Right lobe of liver (tissue), 6 donors: ENCODE data around the gene PLIN4. TPM values are rescaled to one million over a fixed set of nuclear protein-coding genes. Genes with fewer than 3 reads are reported as not detected.
A peak's percentile ranks its signal among the peaks of the same experiment; 100 is the strongest.
"Not testable (repeated sequence)": the region's sequence is repeated elsewhere in the genome, so short reads cannot be mapped to it uniquely, and the experiment has no call there.

Experiments
- ATAC-seq, 4 donors: fragments of 200-7000 bp; cut with Tn5 transposase; one replicate each; pipeline ENCODE4 v1.9.1; 2020; ENCODE audit warnings: mild to moderate bottlenecking in 4 of 4, moderate library complexity in 4 of 4
- DNase-seq, 3 donors: peaks; one replicate each; pipeline ENCODE4 v3.0.0-alpha.2; 2020
- H3K27ac ChIP-seq, 3 donors: fragments of 200-600 bp; one replicate each; pipeline ENCODE4 v1.8.0; 2022
- H3K27me3 ChIP-seq, 2 donors: fragments of 200-600 bp; one replicate each; pipeline ENCODE4 v1.8.0; 2022
- H3K36me3 ChIP-seq, 4 donors: fragments of 200-600 bp; sonication (generic) in 1 of 4; one replicate each; pipeline versions ENCODE4 v1.5.1 to v1.8.0; 2017 to 2022; ENCODE audit warnings: control low read depth in 1 of 4
- H3K4me1 ChIP-seq, 4 donors: fragments of 200-600 bp; sonication (generic) in 1 of 4; one replicate each; pipeline versions ENCODE4 v1.5.1 to v1.8.0; 2017 to 2022; ENCODE audit warnings: control low read depth in 1 of 4
- H3K4me3 ChIP-seq, 3 donors: fragments of 200-600 bp; one replicate each; pipeline ENCODE4 v1.8.0; 2022
- H3K9me3 ChIP-seq, 4 donors: fragments of 200-600 bp; sonication (generic) in 1 of 4; one replicate each; pipeline versions ENCODE4 v1.5.1 to v1.8.0; 2017 to 2022; ENCODE audit warnings: control low read depth in 1 of 4
- CTCF ChIP-seq, 4 donors: fragments of 200-600 bp in 3 of 4; fragments of 450-650 bp in 1 of 4; IDR thresholded peaks; one replicate each; pipeline versions ENCODE4 v1.5.1 to v1.8.0; 2016 to 2022; ENCODE audit warnings: antibody characterized with exemption in 4 of 4, mild to moderate bottlenecking in 2 of 4
- POLR2A ChIP-seq: fragments of 450-650 bp; IDR thresholded peaks from one replicate; pipeline ENCODE4 v1.6.1; 2017; ENCODE audit warnings: antibody characterized with exemption, mild to moderate bottlenecking
- WGBS: methylation state at CpG from one replicate; pipeline ENCODE4 v1.1.6; 2018; ENCODE audit warnings: low coverage, low lambda C conversion rate; ENCODE audit not compliant: insufficient coverage; ENCODE audit errors: missing lambda C conversion rate; 5-methylcytosine and 5-hydroxymethylcytosine counted together
- intact Hi-C, 2 donors: fragments of 100-400 bp; cut with DNase I; formaldehyde crosslinking; loops; one replicate each; pipeline versions ENCODE4 v1.11.2 to v1.14.1; 2022
- total RNA-seq, 6 experiments: library from RNA; depleted of rRNA in 2 of 6; stranded (reverse); fragments of >200 nt in 2 of 6; fragmentation: NEBNext Ultra II Directional in 3 of 6; extraction: Animal tissue kit (Norgen Biotek cat#: 25700) in 3 of 6; gene quantifications; one replicate each; pipeline versions ENCODE4 v1.1.0 to v1.2.4, GENCODE V29; 2016 to 2023
- donor health status: DM: no; HTN: yes; CAD: no.
- donor health status: DM: no; HTN: no; CAD: no.
- donor health status: DM: no; HTN: no; CAD: no.
- donor health status: DM: no; HTN: yes; CAD: no.
- donor health status: DM: no; HTN: yes; CAD: no.

The PLIN4 gene
- total RNA-seq, 6 experiments from 2014 or later, result 28.4 to 51.2 (median 39.3) TPM

GRCh38 chr19:4533334-4533733 lies 15.0 kb upstream of the PLIN4 start:
- ATAC-seq, result no peak
- H3K27ac ChIP-seq, result no peak overlapping the region
- intact Hi-C loops, result no loop called here

GRCh38 chr19:4531562-4532165 lies 13.4 kb upstream of the PLIN4 start:
- peaks cover 0 to 10% (median 0%) of the 10 kb centered on the region in 4 donors for H3K36me3 ChIP-seq
- H3K27me3 ChIP-seq, result no peaks in the 10 kb centered on the region
- H3K4me3 ChIP-seq, result no peak overlapping the region
- DNase-seq, result peak; percentile 70 to 83 (median 77)
- ATAC-seq, result peak; percentile 8 to 40 (median 33)
- no peak for TF ChIP-seq CTCF (IDR thresholded peaks at IDR 0.05)
- TF ChIP-seq POLR2A, result no peak
- H3K27ac ChIP-seq, result peak overlapping the region in 1 of 3 donors; percentile 27
- intact Hi-C loops, result no loop called here
- WGBS, result 25% methylated on average over 7 of the region's 28 CpGs
- no peaks in the 10 kb centered on the region for H3K9me3 ChIP-seq
- peaks cover 0 to 32% (median 0%) of the 10 kb centered on the region in 4 donors for H3K4me1 ChIP-seq

More at GRCh38 chr19:4533334-4533733, 15.0 kb upstream of the PLIN4 start:
- H3K4me1 ChIP-seq, result peaks cover 0 to 35% (median 0%) of the 10 kb centered on the region in 4 donors
- H3K36me3 ChIP-seq, result peaks cover 0 to 9% (median 3%) of the 10 kb centered on the region in 4 donors
- H3K9me3 ChIP-seq, result no peaks in the 10 kb centered on the region
- WGBS, result 64% methylated on average over 4 of the region's 9 CpGs
- H3K4me3 ChIP-seq, result no peak overlapping the region
- no peak for DNase-seq
- H3K27me3 ChIP-seq, result no peaks in the 10 kb centered on the region
- TF ChIP-seq POLR2A (no peak), CTCF (IDR thresholded peaks at IDR 0.05) (no peak)

GRCh38 chr19:4529924-4530522 lies 11.7 kb upstream of the PLIN4 start:
- no peaks in the 10 kb centered on the region for H3K9me3 ChIP-seq
- peaks cover 0 to 17% (median 0%) of the 10 kb centered on the region in 4 donors for H3K4me1 ChIP-seq
- 90% methylated on average over 8 of the region's 14 CpGs for WGBS
- no peak overlapping the region for H3K27ac ChIP-seq
- H3K36me3 ChIP-seq, result peaks cover 0 to 10% (median under 1%) of the 10 kb centered on the region in 4 donors
- DNase-seq (no peak), ATAC-seq (no peak)
- no peaks in the 10 kb centered on the region for H3K27me3 ChIP-seq
- H3K4me3 ChIP-seq, result no peak overlapping the region
- intact Hi-C loops, result no loop called here
- TF ChIP-seq POLR2A, result no peak
- no peak for TF ChIP-seq CTCF (IDR thresholded peaks at IDR 0.05)

- no peak for ATAC-seq
- Histone ChIP-seq H3K36me3 (peaks cover 0 to 10% (median 1%) of the 10 kb centered on the region in 4 donors), H3K4me3 (no peak overlapping the region), H3K9me3 (no peaks in the 10 kb centered on the region), H3K27ac (no peak overlapping the region), H3K4me1 (peaks cover 0 to 15% (median 1%) of the 10 kb centered on the region in 4 donors), H3K27me3 (no peaks in the 10 kb centered on the region)
- TF ChIP-seq POLR2A, result no peak
- WGBS, result 73% methylated on average over 4 of the region's 15 CpGs
- DNase-seq, result no peak
- intact Hi-C loops, result no loop called here
Measured at GRCh38 chr19:4528843-4529242, 10.6 kb upstream of the PLIN4 start.

- H3K4me1 ChIP-seq, result peaks cover 0 to 21% (median 8%) of the 10 kb centered on the region in 4 donors
- H3K9me3 ChIP-seq, H3K4me3 ChIP-seq, H3K27ac ChIP-seq, intact Hi-C loops, H3K27me3 ChIP-seq, DNase-seq, ATAC-seq: not testable (repeated sequence)
- H3K36me3 ChIP-seq, result peaks cover 0 to 10% (median 1%) of the 10 kb centered on the region in 4 donors
- 92% methylated on average over 7 of the region's 8 CpGs for WGBS
Measured at GRCh38 chr19:4527377-4527776, 9.1 kb upstream of the PLIN4 start.
